Measurements from ENCODE around the gene TMEM109.

The TMEM109 gene

GRCh38 chr11:60926500-60926899 is 12.5 kb downstream of the TMEM109 start:
- no peak for DNase-seq (ENCODE audit: low read depth)

GRCh38 chr11:60927061-60927592 is 13.2 kb downstream of the TMEM109 start:
- no peak for DNase-seq (ENCODE audit: low read depth)

GRCh38 chr11:60927600-60927999 is 13.6 kb downstream of the TMEM109 start:
- no peak for DNase-seq (ENCODE audit: low read depth)

- no peak for DNase-seq (ENCODE audit: low read depth)
These were observed 14.6 kb downstream of the TMEM109 start for GRCh38 chr11:60928563-60929001.

- DNase-seq (ENCODE audit: low read depth), result no peak
These were observed 15.8 kb downstream of the TMEM109 start for GRCh38 chr11:60929764-60930163.

GRCh38 chr11:60930394-60930793 is 16.4 kb downstream of the TMEM109 start:
- DNase-seq (ENCODE audit: low read depth), result no peak

GRCh38 chr11:60931917-60932316 is 18.0 kb downstream of the TMEM109 start:
- DNase-seq (ENCODE audit: low read depth), result no peak

GRCh38 chr11:60932605-60933356 is 18.8 kb downstream of the TMEM109 start:
- no peak for DNase-seq (ENCODE audit: low read depth)

GRCh38 chr11:60933416-60934123 is 19.6 kb downstream of the TMEM109 start:
- DNase-seq (ENCODE audit: low read depth), result no peak

GRCh38 chr11:60934124-60934789 is 20.3 kb downstream of the TMEM109 start:
- no peak for DNase-seq (ENCODE audit: low read depth)

- no peak for DNase-seq (ENCODE audit: low read depth)
These were observed 21.0 kb downstream of the TMEM109 start for GRCh38 chr11:60934790-60935605.

- no peak for DNase-seq (ENCODE audit: low read depth)
These were observed 21.9 kb downstream of the TMEM109 start for GRCh38 chr11:60935676-60936442.

- DNase-seq (ENCODE audit: low read depth), result no peak
These were observed 22.6 kb downstream of the TMEM109 start for GRCh38 chr11:60936467-60937143.

GRCh38 chr11:60937144-60937527 is 23.2 kb downstream of the TMEM109 start:
- DNase-seq (ENCODE audit: low read depth), result no peak

- no peak for DNase-seq (ENCODE audit: low read depth)
These were observed 23.9 kb downstream of the TMEM109 start for GRCh38 chr11:60937811-60938210.

GRCh38 chr11:60938500-60938899 is 24.5 kb downstream of the TMEM109 start:
- no peak for DNase-seq (ENCODE audit: low read depth)

GRCh38 chr11:60939301-60939700 is 25.3 kb downstream of the TMEM109 start:
- no peak for DNase-seq (ENCODE audit: low read depth)

- no peak for DNase-seq (ENCODE audit: low read depth)
These were observed 25.9 kb downstream of the TMEM109 start for GRCh38 chr11:60939855-60940254.

- no peak for DNase-seq (ENCODE audit: low read depth)
These were observed 27.6 kb downstream of the TMEM109 start for GRCh38 chr11:60941371-60942119.

- no peak for DNase-seq (ENCODE audit: low read depth)
These were observed 28.3 kb downstream of the TMEM109 start for GRCh38 chr11:60942219-60942618.
